HepG2 (cell line): ENCODE measurements around the gene SLC9A5. TPM values are rescaled to one million over a fixed set of nuclear protein-coding genes. Genes with fewer than 3 reads are reported as not detected.
A peak's percentile ranks its signal among the peaks of the same experiment; 100 is the strongest.

ENCODE experiments used
- CHD4 ChIP-seq: fragments of 200-600 bp; sonication (generic); IDR thresholded peaks from 2 replicates; pipeline ENCODE4 v1.7.0; 2017; ENCODE audit warnings: mild to moderate bottlenecking, low read length, borderline replicate concordance
- DZIP1 ChIP-seq: sonication (generic); formaldehyde crosslinking; IDR thresholded peaks from 2 replicates; pipeline ENCODE4 v1.5.0; 2020; ENCODE audit warnings: mild to moderate bottlenecking, missing genetic modification reagents
- EP300 ChIP-seq, 3 experiments: sonication (generic) in 1 of 3; formaldehyde crosslinking in 1 of 3; IDR thresholded peaks; 2 replicates each; pipeline versions ENCODE4 v1.5.1 to v1.6.1; 2011 to 2020; ENCODE audit warnings: low read depth in 2 of 3, low read length in 2 of 3, borderline replicate concordance in 1 of 3, improper control_type of control experiment in 1 of 3, mild to moderate bottlenecking in 1 of 3, missing genetic modification reagents in 1 of 3, moderate library complexity in 1 of 3
- HMG20B ChIP-seq: conservative IDR thresholded peaks from 2 replicates; pipeline ENCODE4 v1.6.1; 2016; ENCODE audit warnings: missing genetic modification reagents, missing compliant biosample characterization
- JUNB ChIP-seq: sonication (generic); formaldehyde crosslinking; IDR thresholded peaks from 2 replicates; pipeline ENCODE4 v1.8.0; 2022; ENCODE audit warnings: missing genetic modification reagents, mild to moderate bottlenecking, borderline replicate concordance
- KLF13 ChIP-seq: sonication (generic); formaldehyde crosslinking; IDR thresholded peaks from 2 replicates; pipeline ENCODE4 v1.4.0; 2020; ENCODE audit warnings: mild to moderate bottlenecking, missing genetic modification reagents
- MBNL3 ChIP-seq: fragments of 250-450 bp; sonication (Bioruptor Pico); conservative IDR thresholded peaks from 2 replicates; pipeline ENCODE4 v1.8.0; 2022; ENCODE audit warnings: mild to moderate bottlenecking, inconsistent platforms
- NKX3-1 ChIP-seq: sonication (generic); formaldehyde crosslinking; IDR thresholded peaks from 2 replicates; pipeline ENCODE4 v1.5.0; 2020; ENCODE audit warnings: missing genetic modification reagents
- PHF5A ChIP-seq: IDR thresholded peaks from one replicate; pipeline ENCODE4 v1.6.1; 2018; ENCODE audit warnings: low read depth, missing genetic modification reagents; ENCODE audit not compliant: unreplicated experiment
- SNAPC5 ChIP-seq: sonication (generic); formaldehyde crosslinking; IDR thresholded peaks from 2 replicates; pipeline ENCODE4 v1.8.1; 2023; ENCODE audit warnings: mild to moderate bottlenecking, missing genetic modification reagents, borderline replicate concordance
- UBTF ChIP-seq: sonication (generic); formaldehyde crosslinking; IDR thresholded peaks from 2 replicates; pipeline ENCODE4 v1.4.0; 2020; ENCODE audit warnings: mild to moderate bottlenecking, missing genetic modification reagents
- ZNF460 ChIP-seq: sonication (generic); formaldehyde crosslinking; IDR thresholded peaks from 2 replicates; pipeline ENCODE4 v1.5.1; 2020; ENCODE audit warnings: missing genetic modification reagents, mild to moderate bottlenecking, borderline replicate concordance
- ZNF557 ChIP-seq: sonication (generic); formaldehyde crosslinking; IDR thresholded peaks from 2 replicates; pipeline ENCODE4 v1.4.0; 2020; ENCODE audit warnings: missing genetic modification reagents
- ZNF646 ChIP-seq: sonication (generic); formaldehyde crosslinking; IDR thresholded peaks from 2 replicates; pipeline ENCODE4 v1.9.0; 2021; ENCODE audit warnings: mild to moderate bottlenecking, missing genetic modification reagents
- ZNF788 ChIP-seq: sonication (generic); formaldehyde crosslinking; IDR thresholded peaks from 2 replicates; pipeline ENCODE4 v1.5.0; 2020; ENCODE audit warnings: mild to moderate bottlenecking, missing genetic modification reagents, borderline replicate concordance
- ZSCAN21 ChIP-seq: sonication (generic); formaldehyde crosslinking; IDR thresholded peaks from 2 replicates; pipeline ENCODE4 v1.8.0; 2022; ENCODE audit warnings: mild to moderate bottlenecking, missing genetic modification reagents, moderate library complexity, borderline replicate concordance
- polyA plus RNA-seq, 8 experiments: library from polyadenylated mRNA; depleted of rRNA in 3 of 8; stranded (reverse) in 7 of 8; unstranded in 1 of 8; fragments of >200 nt; fragmentation: Illumina TruSeq in 4 of 8; extraction: Trizol in 4 of 8; gene quantifications; 2 replicates each; pipeline versions ENCODE4 v1.2.1 to v1.2.3, GENCODE V29; 2011 to 2016; ENCODE audit warnings: low read depth in 4 of 8, missing spikeins in 1 of 8, mixed read lengths in 1 of 8; ENCODE audit not compliant: insufficient read depth in 1 of 8
- total RNA-seq, 5 experiments: library from RNA; depleted of rRNA; stranded (reverse); fragments of >200 nt; fragmentation: Illumina TruSeq; extraction: Trizol; gene quantifications; 2 replicates each; pipeline ENCODE4 v1.2.3, GENCODE V29; 2016; ENCODE audit warnings: low read depth in 1 of 5

Gene SLC9A5
- total and polyA plus RNA-seq, 2 of the 13 experiments (the other 11 are each of a cell fraction or from before 2014, with no cell fraction given): 0.58 to 1.4 TPM

GRCh38 chr16:67278773-67279295 is 30.1 kb downstream of the SLC9A5 start (continued):
- TF ChIP-seq DZIP1 (CRISPR knock-in tag) (0 out of 2 replicates have a peak, but pooled peaks have one; percentile 3), EP300 (IDR thresholded peaks at IDR 0.05; ENCODE audit: low read depth in 2 of 2, low read length in 2 of 2) (no peak), EP300 (CRISPR knock-in tag; IDR thresholded peaks at IDR 0.05; ENCODE audit: borderline replicate concordance) (no peak), ZNF557 (CRISPR knock-in tag) (peak; percentile 63; the same call in 1 of the 2 replicates), ZNF646 (CRISPR knock-in tag) (no peak), CHD4 (no peak), PHF5A (CRISPR knock-in tag) (no peak), HMG20B (CRISPR knock-in tag) (no peak), MBNL3 (CRISPR knock-in tag) (no peak), KLF13 (CRISPR knock-in tag) (peak; percentile 78; the same call in 1 of the 2 replicates), UBTF (no peak; the same call in none of the 2 replicates), SNAPC5 (CRISPR knock-in tag) (no peak), ZNF788 (CRISPR knock-in tag) (no peak; the same call in 1 of the 2 replicates), ZNF460 (no peak), NKX3-1 (CRISPR knock-in tag) (peak; percentile 85; the same call in 1 of the 2 replicates), JUNB (CRISPR knock-in tag) (no peak), ZSCAN21 (CRISPR knock-in tag) (no peak; the same call in 1 of the 2 replicates)
